Vagina (tissue), 2 donors: Measurements from ENCODE around the gene PTPN6.
"Not testable (repeated sequence)": the region's sequence is repeated elsewhere in the genome, so short reads cannot be mapped to it uniquely, and the experiment has no call there.

Experiments
- CTCF ChIP-seq, 3 experiments: fragments of 450-650 bp in 2 of 3; fragments of 200-600 bp in 1 of 3; sonication (generic) in 1 of 3; IDR thresholded peaks; one replicate each; pipeline ENCODE4 v1.5.1; 2017 to 2019; ENCODE audit warnings: antibody characterized with exemption in 3 of 3, mild to moderate bottlenecking in 2 of 3, moderate library complexity in 2 of 3
- POLR2A ChIP-seq, 2 donors: fragments of 450-650 bp; IDR thresholded peaks; one replicate each; pipeline ENCODE4 v1.6.1; 2017; ENCODE audit warnings: antibody characterized with exemption in 2 of 2, mild to moderate bottlenecking in 2 of 2, moderate library complexity in 2 of 2
- POLR2AphosphoS5 ChIP-seq, 2 donors: sonication (generic); formaldehyde crosslinking; IDR thresholded peaks; one replicate each; pipeline ENCODE4 v1.9.0; 2017; ENCODE audit warnings: antibody characterized with exemption in 2 of 2, mild to moderate bottlenecking in 2 of 2, low read depth in 1 of 2; ENCODE audit not compliant: insufficient read depth in 1 of 2

- not testable (repeated sequence) for TF ChIP-seq CTCF (IDR thresholded peaks at IDR 0.05); POLR2A (IDR thresholded peaks at IDR 0.05); POLR2AphosphoS5 (IDR thresholded peaks at IDR 0.05; ENCODE audit: insufficient read depth in 1 of 2, low read depth in 1 of 2)
These were observed 43.0 kb upstream of the PTPN6 start for GRCh38 chr12:6908141-6908540.
